ENCODE results near the gene MCRIP2.

MCRIP2 gene

DNA sequence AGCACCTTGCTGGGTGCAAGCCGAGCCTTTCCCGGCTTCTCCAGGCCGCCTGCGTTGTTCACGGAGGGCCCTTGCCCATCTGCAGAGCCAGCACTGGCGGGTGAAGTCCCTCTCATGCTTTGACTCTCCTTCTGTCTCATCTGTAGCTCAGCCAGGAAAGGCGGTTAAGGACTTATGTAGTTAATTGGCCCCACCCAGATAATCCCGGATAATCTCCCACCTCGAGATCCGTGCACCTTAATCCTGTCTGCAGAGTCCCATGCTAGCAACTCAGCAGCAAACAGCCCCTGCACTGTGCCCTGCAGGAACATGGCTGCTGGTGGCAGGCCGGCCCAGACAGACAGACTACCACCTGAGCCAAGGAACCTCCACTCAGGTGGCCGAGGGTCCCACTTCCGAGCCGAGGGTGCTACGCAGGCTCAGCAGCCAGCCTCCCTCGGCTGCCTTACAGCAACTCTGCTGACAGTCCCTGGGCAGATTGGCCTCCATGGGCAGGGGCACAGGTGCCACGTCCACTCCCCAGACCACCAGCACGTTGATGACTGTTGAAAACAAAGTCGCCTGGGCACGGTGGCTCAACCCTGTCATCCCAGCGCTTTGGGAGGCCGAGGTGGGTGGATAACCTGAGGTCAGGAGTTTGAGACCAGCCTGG is 34.8 kb upstream of the MCRIP2 start:
- no peaks in the 10 kb centered on the region for H3K27me3 Mint-ChIP-seq (ENCODE audit: low read depth)
- no peaks in the 10 kb centered on the region for H3K9me3 Mint-ChIP-seq
- peaks cover 2% of the 10 kb centered on the region for H3K4me1 Mint-ChIP-seq (ENCODE audit: low read depth)
- H3K27ac Mint-ChIP-seq: no peak overlapping the region
- DNase-seq (ENCODE audit: low spot score): no peak
- H3K4me3 Mint-ChIP-seq: no peak overlapping the region
- H3K36me3 Mint-ChIP-seq (ENCODE audit: low read depth): peaks cover 4% of the 10 kb centered on the region

DNA sequence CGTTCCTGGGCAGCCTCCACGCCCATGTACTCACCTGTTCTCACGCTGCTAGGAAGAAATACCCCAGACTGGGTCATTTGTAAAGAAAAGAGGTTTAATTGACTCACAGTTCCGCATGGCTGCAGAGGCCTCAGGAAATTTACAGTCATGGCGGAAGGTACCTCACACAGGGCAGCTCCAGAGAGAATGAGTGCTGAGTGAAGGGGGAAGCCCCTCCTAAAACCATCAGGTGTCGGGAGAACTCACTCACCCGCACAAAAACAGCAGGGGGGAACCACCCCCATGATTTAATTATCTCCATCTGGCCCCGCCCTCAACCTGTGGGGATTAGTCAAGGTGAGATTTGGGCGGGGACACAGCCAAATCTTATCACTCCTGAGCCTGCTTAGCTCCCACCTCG is 33.6 kb upstream of the MCRIP2 start:
- Mint-ChIP-seq H3K36me3 (ENCODE audit: low read depth) (peaks cover 2% of the 10 kb centered on the region), H3K9me3 (no peaks in the 10 kb centered on the region), H3K27me3 (ENCODE audit: low read depth) (no peaks in the 10 kb centered on the region), H3K4me3 (no peak overlapping the region), H3K4me1 (ENCODE audit: low read depth) (peaks cover 2% of the 10 kb centered on the region), H3K27ac (no peak overlapping the region)
- DNase-seq (ENCODE audit: low spot score): no peak

DNA sequence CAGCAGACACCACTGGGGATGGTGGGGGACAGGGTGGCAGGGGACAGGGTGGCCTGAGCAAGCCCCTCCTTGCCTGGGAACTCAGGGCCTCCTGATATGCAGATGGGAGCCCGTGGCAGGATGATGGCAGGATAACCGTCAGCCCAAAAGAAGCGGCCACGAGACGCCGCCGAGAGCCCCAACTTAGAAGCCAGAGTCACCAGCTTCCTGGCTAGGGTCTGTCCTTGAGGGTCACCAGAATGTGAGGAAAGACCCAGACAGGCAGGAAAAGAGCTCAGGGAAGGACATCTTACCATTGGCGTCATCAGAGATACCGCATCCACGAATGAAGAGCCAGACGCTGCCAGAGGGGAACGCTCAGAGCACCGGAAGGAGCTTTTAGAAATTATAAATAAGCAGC is 32.3 kb upstream of the MCRIP2 start:
- Mint-ChIP-seq H3K36me3 (ENCODE audit: low read depth) (peaks cover 1% of the 10 kb centered on the region), H3K9me3 (no peaks in the 10 kb centered on the region), H3K4me1 (ENCODE audit: low read depth) (no peaks in the 10 kb centered on the region), H3K4me3 (no peak overlapping the region), H3K27me3 (ENCODE audit: low read depth) (no peaks in the 10 kb centered on the region), H3K27ac (no peak overlapping the region)
- no peak for DNase-seq (ENCODE audit: low spot score)

DNA sequence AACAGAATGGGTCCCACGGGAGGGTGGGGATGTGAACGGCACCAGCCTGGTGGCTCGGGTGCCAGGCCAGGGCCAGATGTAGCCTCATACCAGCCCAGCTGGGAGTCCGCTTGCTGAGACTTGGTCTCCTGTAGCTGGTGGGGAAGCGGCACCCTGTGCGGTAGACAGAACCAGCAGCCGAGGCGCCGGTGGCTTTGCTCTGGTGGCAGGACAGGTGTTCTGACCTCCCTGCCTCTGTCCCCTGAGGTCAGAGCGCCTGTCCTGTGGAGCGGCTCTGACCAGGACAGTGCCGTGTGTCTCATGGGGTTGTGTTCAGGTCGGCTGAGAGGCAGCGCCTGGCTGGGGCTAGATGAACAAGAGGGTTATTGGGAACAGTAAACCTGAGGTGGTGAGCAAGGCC is 31.6 kb upstream of the MCRIP2 start:
- Mint-ChIP-seq H3K27ac (no peak overlapping the region), H3K9me3 (no peaks in the 10 kb centered on the region), H3K36me3 (ENCODE audit: low read depth) (no peaks in the 10 kb centered on the region), H3K4me3 (no peak overlapping the region), H3K27me3 (ENCODE audit: low read depth) (no peaks in the 10 kb centered on the region), H3K4me1 (ENCODE audit: low read depth) (no peaks in the 10 kb centered on the region)
- DNase-seq (ENCODE audit: low spot score): no peak

DNA sequence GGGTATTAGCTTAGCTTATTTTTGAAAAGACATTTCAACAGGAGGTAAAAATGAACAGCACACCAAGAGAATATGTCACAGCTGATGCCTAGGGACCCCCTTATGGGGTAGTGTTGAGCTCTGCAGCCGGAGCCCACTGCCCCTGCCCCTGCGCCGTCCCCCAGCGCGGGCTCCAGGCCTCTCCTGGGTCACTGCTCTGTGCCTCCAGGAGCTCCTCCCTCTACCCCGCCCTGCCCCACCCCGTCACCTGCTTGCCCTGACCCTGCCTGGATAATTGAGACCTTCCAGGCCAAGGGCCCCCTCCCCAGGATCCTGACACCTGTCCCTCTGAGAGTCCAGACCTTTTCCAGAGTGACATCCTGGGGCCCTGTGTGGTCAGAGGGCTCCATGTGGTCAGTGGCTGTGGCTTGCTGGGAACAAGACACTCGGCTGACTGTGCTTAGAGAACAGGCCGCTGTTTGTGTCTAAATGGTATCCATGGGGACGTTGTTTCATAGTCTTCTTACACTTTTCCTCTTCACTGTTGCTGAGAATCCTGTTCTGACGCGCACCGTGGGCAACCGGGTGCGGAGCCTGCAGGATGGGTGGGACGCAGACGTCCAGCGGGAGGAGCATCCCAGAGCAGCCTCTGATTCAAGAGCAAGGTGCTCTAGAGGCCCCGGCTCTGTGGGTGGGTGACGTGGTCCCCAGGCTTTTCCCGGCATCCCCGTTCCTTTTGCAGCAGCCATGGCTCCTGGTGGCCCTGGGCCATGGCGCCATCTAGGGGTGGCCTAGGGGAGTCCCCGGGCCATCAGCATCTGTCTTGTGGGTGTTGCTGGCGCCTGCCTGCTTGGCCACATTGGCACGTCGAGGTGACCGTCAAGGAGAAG is 30.9 kb upstream of the MCRIP2 start:
- no peak for DNase-seq (ENCODE audit: low spot score)
- no peaks in the 10 kb centered on the region for H3K36me3 Mint-ChIP-seq (ENCODE audit: low read depth)
- H3K27ac Mint-ChIP-seq: no peak overlapping the region
- no peaks in the 10 kb centered on the region for H3K27me3 Mint-ChIP-seq (ENCODE audit: low read depth)
- H3K4me3 Mint-ChIP-seq: no peak overlapping the region
- no peaks in the 10 kb centered on the region for H3K4me1 Mint-ChIP-seq (ENCODE audit: low read depth)
- no peaks in the 10 kb centered on the region for H3K9me3 Mint-ChIP-seq

DNA sequence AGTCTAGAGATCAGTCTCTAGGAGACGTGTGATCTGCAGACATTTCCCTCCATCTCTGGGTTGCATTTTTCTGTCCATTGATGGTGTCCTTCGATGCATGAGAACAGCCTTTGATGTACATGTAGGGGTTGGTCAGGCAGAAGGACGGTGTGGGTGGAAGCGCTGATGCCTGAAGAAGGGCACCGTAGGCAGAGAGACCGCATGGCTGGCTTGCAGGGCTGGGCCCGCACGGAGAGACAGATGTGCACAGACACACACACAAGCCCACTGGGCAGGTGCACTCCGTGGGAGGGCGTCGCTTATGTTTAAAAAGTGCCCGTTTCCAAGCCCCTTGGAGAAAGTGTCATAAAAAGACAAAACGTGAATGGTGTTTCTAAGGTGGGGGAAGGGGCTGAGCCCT is 26.5 kb upstream of the MCRIP2 start:
- no peak overlapping the region for H3K4me3 Mint-ChIP-seq
- DNase-seq (ENCODE audit: low spot score): no peak
- no peaks in the 10 kb centered on the region for H3K27me3 Mint-ChIP-seq (ENCODE audit: low read depth)
- no peaks in the 10 kb centered on the region for H3K36me3 Mint-ChIP-seq (ENCODE audit: low read depth)
- H3K9me3 Mint-ChIP-seq: no peaks in the 10 kb centered on the region
- no peak overlapping the region for H3K27ac Mint-ChIP-seq
- no peaks in the 10 kb centered on the region for H3K4me1 Mint-ChIP-seq (ENCODE audit: low read depth)

DNA sequence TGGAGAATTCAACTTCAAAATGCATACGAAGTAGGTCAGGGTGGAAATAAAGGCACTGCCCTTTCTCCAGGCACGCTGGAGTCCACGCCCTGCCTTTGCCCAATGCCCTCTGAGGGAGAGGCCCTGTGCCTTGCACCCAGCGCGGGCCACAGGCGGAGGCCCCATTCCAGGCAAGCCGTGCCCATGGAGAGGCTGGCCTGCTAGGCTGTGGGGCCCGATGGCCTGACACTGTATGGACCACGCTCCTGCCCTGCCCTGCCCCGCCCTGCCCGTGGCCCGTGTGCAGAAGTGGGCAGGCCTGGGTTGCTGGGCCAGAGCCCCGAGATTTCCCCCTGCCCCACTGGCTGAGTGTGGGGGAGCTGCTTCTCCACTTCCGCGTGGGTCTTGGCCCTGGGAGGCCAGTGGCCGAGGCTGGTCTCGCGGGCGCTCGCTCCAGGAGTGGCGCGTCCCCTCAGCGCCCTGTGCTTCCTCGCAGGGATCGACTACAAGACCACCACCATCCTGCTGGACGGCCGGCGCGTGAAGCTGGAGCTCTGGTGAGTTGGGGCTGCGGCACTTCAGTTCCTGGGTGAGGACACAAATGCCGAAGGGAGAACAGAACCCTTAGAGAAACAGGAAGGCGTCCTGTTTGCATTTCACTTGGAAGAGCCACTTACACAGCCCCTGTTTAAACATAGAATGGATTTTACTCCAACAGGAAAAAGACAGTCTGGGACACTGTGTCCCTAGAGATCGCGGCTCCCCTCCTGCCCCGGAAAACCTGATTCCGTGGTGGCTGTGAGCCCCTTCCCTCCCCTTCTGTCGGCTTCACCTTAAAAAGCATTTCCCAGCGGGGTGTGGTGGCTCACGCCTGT is 24.7 kb upstream of the MCRIP2 start:
- no peaks in the 10 kb centered on the region for H3K9me3 Mint-ChIP-seq
- H3K4me3 Mint-ChIP-seq: no peak overlapping the region
- DNase-seq (ENCODE audit: low spot score): no peak
- H3K4me1 Mint-ChIP-seq (ENCODE audit: low read depth): no peaks in the 10 kb centered on the region
- H3K27me3 Mint-ChIP-seq (ENCODE audit: low read depth): no peaks in the 10 kb centered on the region
- no peaks in the 10 kb centered on the region for H3K36me3 Mint-ChIP-seq (ENCODE audit: low read depth)
- H3K27ac Mint-ChIP-seq: no peak overlapping the region

DNA sequence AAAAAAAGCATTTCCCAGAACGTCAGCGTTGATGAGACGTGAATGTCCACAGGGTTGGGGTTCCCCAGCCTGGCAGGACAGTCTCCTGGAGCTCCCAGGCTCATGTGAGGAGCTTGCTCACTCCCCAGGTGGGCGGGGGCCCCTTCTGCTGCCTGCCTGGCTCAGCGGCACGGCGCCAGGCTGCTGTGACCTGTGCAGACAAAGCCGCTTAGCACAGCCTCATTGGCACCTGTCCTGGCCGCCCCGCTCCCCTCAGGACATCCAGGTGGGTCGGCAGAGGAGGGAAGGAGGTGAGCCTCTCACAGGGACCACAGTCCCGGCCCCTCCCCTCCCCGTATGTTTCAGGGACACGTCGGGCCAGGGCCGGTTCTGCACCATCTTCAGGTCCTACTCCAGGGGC is 23.8 kb upstream of the MCRIP2 start:
- H3K9me3 Mint-ChIP-seq: no peaks in the 10 kb centered on the region
- H3K4me3 Mint-ChIP-seq: no peak overlapping the region
- no peaks in the 10 kb centered on the region for H3K4me1 Mint-ChIP-seq (ENCODE audit: low read depth)
- no peak for DNase-seq (ENCODE audit: low spot score)
- H3K36me3 Mint-ChIP-seq (ENCODE audit: low read depth): no peaks in the 10 kb centered on the region
- no peak overlapping the region for H3K27ac Mint-ChIP-seq
- H3K27me3 Mint-ChIP-seq (ENCODE audit: low read depth): no peaks in the 10 kb centered on the region

DNA sequence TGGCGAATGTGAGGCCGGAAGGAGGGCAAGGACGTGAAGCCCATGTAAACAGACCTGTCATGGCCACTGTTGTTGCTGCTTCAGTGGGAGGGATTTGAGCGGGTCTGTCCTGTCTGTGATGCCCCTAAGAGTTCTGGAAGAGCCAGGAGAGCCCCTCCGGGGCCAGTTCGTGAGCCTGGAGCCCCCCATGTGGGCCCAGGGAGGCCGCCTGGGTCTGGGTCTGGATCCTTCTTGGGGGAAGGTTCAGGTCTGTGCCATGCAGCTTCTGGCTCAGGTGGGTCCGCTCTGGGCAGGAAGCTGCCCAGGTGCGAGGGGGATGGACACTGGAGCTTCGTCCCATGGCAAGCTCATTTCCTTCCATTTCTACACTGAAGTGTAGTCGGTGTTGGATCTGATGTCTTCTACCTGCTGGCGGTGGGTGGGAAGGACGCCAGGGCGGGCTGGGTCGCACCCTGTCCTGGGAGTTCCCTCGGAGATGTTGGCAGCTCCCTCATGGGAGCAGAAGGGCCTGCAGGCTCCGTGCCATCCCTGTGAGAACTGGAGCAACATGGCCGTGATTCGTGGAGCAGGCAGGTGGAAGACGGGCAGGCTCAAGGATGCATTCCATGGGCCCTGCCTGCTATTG is 22.0 kb upstream of the MCRIP2 start:
- no peaks in the 10 kb centered on the region for H3K27me3 Mint-ChIP-seq (ENCODE audit: low read depth)
- no peaks in the 10 kb centered on the region for H3K9me3 Mint-ChIP-seq
- no peak overlapping the region for H3K27ac Mint-ChIP-seq
- no peak overlapping the region for H3K4me3 Mint-ChIP-seq
- no peaks in the 10 kb centered on the region for H3K4me1 Mint-ChIP-seq (ENCODE audit: low read depth)
- H3K36me3 Mint-ChIP-seq (ENCODE audit: low read depth): no peaks in the 10 kb centered on the region
- DNase-seq (ENCODE audit: low spot score): no peak

DNA sequence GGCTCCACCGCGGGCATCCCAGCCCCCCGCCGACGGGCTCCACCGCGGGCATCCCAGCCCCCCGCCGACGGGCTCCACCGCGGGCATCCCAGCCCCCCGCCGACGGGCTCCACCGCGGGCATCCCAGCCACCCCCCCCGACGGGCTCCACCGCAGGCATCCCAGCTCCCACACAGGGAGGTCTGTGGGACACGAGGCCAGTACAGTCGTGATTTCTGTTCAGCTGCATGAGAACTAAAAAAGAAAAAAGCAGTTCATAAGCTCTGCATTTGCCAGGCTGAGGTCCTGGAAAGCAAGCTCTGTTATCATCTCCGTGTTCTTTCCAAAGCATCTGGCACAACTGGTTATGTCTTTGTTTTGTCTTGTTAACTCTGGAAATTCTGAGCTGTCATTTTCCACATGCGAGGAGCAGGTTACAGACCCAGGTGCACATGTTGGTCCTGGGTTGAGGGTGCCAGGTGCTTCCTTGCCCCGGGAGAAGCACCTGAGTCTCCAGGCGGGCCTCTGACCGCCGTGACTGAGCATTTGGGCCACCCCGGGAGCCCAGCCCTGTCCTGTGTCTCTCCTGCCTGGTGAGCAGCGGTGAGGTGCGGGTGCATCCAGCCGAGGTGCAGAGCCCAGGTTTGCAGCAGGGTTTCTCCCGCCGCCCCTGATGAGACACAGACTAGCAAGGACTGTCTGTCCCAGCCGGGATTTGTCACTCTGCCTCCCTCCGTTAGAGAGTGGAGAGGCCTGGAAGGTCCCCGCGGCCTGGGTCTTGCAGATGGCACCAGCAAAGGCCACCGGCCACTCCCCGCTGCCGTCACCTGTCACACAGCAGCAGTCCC is 20.7 kb upstream of the MCRIP2 start:
- no peak for DNase-seq (ENCODE audit: low spot score)
- no peak overlapping the region for H3K27ac Mint-ChIP-seq
- H3K4me3 Mint-ChIP-seq: no peak overlapping the region
- H3K27me3 Mint-ChIP-seq (ENCODE audit: low read depth): no peaks in the 10 kb centered on the region
- no peaks in the 10 kb centered on the region for H3K9me3 Mint-ChIP-seq
- no peaks in the 10 kb centered on the region for H3K36me3 Mint-ChIP-seq (ENCODE audit: low read depth)
- H3K4me1 Mint-ChIP-seq (ENCODE audit: low read depth): no peaks in the 10 kb centered on the region

DNA sequence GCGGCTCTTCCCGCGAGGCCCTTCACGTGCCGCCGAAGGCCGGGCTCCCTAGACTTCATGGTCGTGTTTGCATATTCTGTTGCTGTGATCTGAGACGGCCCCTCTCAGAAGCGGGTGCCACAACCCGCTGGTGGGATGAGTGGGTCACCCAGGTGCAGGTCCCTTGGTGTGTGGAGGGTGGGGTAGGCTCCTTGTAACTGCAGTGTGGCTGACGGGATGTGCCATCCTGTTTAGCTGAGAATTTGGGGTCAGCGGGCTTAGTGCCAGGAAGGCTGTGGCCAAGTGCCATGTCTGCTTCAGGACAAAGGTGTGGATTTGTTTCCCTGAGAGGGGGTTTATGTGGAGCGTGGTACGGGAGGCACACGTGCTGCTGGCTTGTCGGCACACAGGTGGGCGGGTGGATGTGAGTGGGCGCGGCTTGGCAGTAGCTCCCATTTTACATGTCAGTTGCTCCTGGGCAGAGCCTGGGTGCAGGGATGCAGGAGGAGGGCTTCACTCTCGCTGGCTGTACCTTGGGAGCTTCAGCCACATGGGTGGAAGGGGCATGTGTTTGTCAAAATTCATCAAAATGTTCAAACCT is 20.0 kb upstream of the MCRIP2 start:
- Mint-ChIP-seq H3K36me3 (ENCODE audit: low read depth) (no peaks in the 10 kb centered on the region), H3K9me3 (no peaks in the 10 kb centered on the region), H3K27me3 (ENCODE audit: low read depth) (no peaks in the 10 kb centered on the region), H3K4me1 (ENCODE audit: low read depth) (no peaks in the 10 kb centered on the region), H3K4me3 (no peak overlapping the region), H3K27ac (no peak overlapping the region)
- DNase-seq (ENCODE audit: low spot score): no peak

DNA sequence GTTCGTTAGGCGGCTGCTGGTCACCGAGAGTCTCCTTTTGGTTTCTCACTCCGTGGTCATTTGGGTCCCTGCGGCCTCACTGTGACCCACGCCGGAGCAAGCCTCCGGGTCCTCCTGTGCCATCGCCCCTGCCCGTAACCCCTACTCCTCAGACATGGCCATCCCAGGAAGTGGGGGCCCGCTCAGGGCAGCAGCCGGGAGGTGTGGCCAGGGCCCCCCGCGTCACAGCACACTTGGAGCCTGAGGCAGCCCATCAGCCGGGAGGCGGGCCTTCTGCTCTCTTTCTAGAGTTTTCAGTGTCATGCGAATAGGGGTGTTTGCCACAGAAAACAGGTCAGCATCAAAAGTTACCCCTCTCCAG is 18.7 kb upstream of the MCRIP2 start:
- Mint-ChIP-seq H3K36me3 (ENCODE audit: low read depth) (no peaks in the 10 kb centered on the region), H3K4me3 (no peak overlapping the region), H3K27ac (no peak overlapping the region), H3K27me3 (ENCODE audit: low read depth) (no peaks in the 10 kb centered on the region), H3K9me3 (no peaks in the 10 kb centered on the region), H3K4me1 (ENCODE audit: low read depth) (no peaks in the 10 kb centered on the region)
- no peak for DNase-seq (ENCODE audit: low spot score)

DNA sequence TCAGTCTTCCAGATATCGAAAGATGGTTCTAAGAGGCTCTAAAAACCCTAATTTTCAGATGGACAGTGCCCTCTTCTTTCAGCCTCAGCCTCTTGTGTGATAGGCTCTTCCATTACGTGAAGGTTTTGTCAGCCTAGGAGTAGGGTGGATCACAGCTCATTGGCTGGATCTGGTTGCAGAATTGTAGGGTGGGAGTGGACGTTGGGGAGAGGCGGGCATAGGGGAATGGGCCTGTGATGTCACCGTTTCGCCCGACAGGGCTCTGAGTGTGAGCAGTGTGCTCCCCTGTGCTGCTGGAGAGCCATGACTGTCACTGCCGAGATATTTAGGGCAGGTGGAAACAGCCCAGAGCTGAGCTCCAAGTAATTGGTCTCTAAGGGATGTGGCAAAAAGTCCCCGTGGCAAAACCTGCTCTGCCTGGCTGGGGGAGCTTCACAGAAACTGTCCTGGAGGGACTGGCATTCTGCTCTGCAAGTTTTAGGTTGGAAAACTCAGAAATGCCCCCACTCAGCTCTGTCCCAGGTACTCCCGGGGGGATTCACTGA is 17.0 kb upstream of the MCRIP2 start:
- DNase-seq (ENCODE audit: low spot score): no peak
- Mint-ChIP-seq H3K36me3 (ENCODE audit: low read depth) (no peaks in the 10 kb centered on the region), H3K4me3 (no peak overlapping the region), H3K27ac (no peak overlapping the region), H3K27me3 (ENCODE audit: low read depth) (no peaks in the 10 kb centered on the region), H3K9me3 (no peaks in the 10 kb centered on the region), H3K4me1 (ENCODE audit: low read depth) (no peaks in the 10 kb centered on the region)

Data from T-helper 2 cell treated with Interferon-gamma antibody and Interleukin-4, amounts not matched to agents 5 μg/mL and 100 μg/mL, for 36 hours (primary cell).